OCI-LY7 (cell line): ENCODE results near the gene MACC1. TPM values are rescaled to one million over a fixed set of nuclear protein-coding genes. Genes with fewer than 3 reads are reported as not detected.
A peak's percentile ranks its signal among the peaks of the same experiment; 100 is the strongest.

Experiments used
- BruUV-seq: library from RNA; stranded (reverse); fragments of 400-500 nt; replicated peaks from 2 replicates; lab custom pipeline; 2021; lab: Mats Ljungman, UMichigan
- CTCF ChIA-PET: fragments of 300-600 bp; sonication (Branson Sonifier 250); formaldehyde crosslinking; loops from one replicate; lab custom pipeline; 2022; ENCODE audit warnings: antibody characterized with exemption; ENCODE audit not compliant: unreplicated experiment; lab: Charles Lee
- POLR2A ChIA-PET: fragments of 300-600 bp; sonication (Branson Sonifier 250); formaldehyde crosslinking; loops from one replicate; lab custom pipeline; 2022; ENCODE audit warnings: antibody characterized with exemption; lab: Charles Lee
- DNase-seq: peaks from one replicate; pipeline ENCODE4 v3.0.0-alpha.2; 2015; ENCODE audit warnings: low spot score
- H2AFZ ChIP-seq: fragments of 200-600 bp; sonication (generic), shearing (Covaris generic); 2 replicates; pipeline ENCODE4 v1.6.1; 2014; ENCODE audit warnings: mild to moderate bottlenecking, antibody characterized with exemption, low read length, moderate library complexity
- H3K27ac ChIP-seq: fragments of 200-600 bp; sonication (generic); 2 replicates; pipeline ENCODE4 v1.5.1; 2014; ENCODE audit warnings: mixed run types, low read depth, mild to moderate bottlenecking, moderate library complexity, low read length, inconsistent platforms; ENCODE audit not compliant: poor library complexity, severe bottlenecking
- H3K36me3 ChIP-seq: fragments of 200-600 bp; sonication (generic); 2 replicates; pipeline ENCODE4 v1.6.1; 2014; ENCODE audit warnings: mild to moderate bottlenecking, antibody characterized with exemption, low read length, moderate library complexity, mixed read lengths; ENCODE audit not compliant: insufficient read depth
- H3K4me1 ChIP-seq: fragments of 200-600 bp; sonication (generic); 2 replicates; pipeline ENCODE4 v1.5.1; 2014; ENCODE audit warnings: mild to moderate bottlenecking, low read length; ENCODE audit not compliant: insufficient read depth, poor library complexity, severe bottlenecking
- H3K4me2 ChIP-seq: fragments of 200-600 bp; sonication (generic); 2 replicates; pipeline ENCODE4 v1.6.1; 2014; ENCODE audit warnings: mild to moderate bottlenecking, low read length
- H3K4me3 ChIP-seq: fragments of 200-600 bp; sonication (generic); 2 replicates; pipeline ENCODE4 v1.5.1; 2014; ENCODE audit warnings: mild to moderate bottlenecking, low read depth, low read length; ENCODE audit not compliant: poor library complexity, severe bottlenecking
- H3K79me2 ChIP-seq: fragments of 200-600 bp; sonication (generic); 2 replicates; pipeline ENCODE4 v1.6.1; 2016; ENCODE audit warnings: low read depth, mild to moderate bottlenecking, low read length, moderate library complexity, mixed read lengths; ENCODE audit not compliant: insufficient read depth
- H3K9me2 ChIP-seq: fragments of 200-600 bp; sonication (generic); 2 replicates; pipeline ENCODE4 v1.6.1; 2016; ENCODE audit warnings: mild to moderate bottlenecking, low read length, mixed read lengths; ENCODE audit not compliant: insufficient read depth
- H3K9me3 ChIP-seq: fragments of 200-600 bp; sonication (generic); 2 replicates; pipeline ENCODE4 v1.6.1; 2014; ENCODE audit warnings: mild to moderate bottlenecking, mixed run types, low read length, mixed read lengths
- H4K20me1 ChIP-seq: fragments of 200-600 bp; sonication (generic); 2 replicates; pipeline ENCODE4 v1.6.1; 2014; ENCODE audit warnings: mild to moderate bottlenecking, antibody characterized with exemption, low read length, moderate library complexity, mixed read lengths; ENCODE audit not compliant: insufficient read depth
- CTCF ChIP-seq: fragments of 200-600 bp; sonication (generic); conservative IDR thresholded peaks from 2 replicates; pipeline ENCODE4 v1.5.1; 2014; ENCODE audit warnings: mild to moderate bottlenecking, antibody characterized with exemption, low read length, moderate library complexity, mixed read lengths
- EZH2phosphoT487 ChIP-seq: fragments of 200-600 bp; sonication (generic); IDR thresholded peaks from 2 replicates; pipeline ENCODE4 v1.6.1; 2018; ENCODE audit warnings: low read depth, borderline replicate concordance, mild to moderate bottlenecking, mixed run types, antibody characterized with exemption, low read length, moderate library complexity, mixed read lengths
- intact Hi-C: fragments of 100-400 bp; cut with micrococcal nuclease; formaldehyde crosslinking; loops from one replicate; pipeline ENCODE4 v1.10.0; 2022; ENCODE audit not compliant: unreplicated experiment
- total RNA-seq, 2 experiments: library from RNA; depleted of rRNA in 1 of 2; stranded (reverse); fragments of >200 nt in 1 of 2; shearing (Covaris generic) in 1 of 2; gene quantifications; 2 replicates each; pipeline ENCODE4 v1.2.3, GENCODE V29; 2014 to 2022

MACC1 gene
- total RNA-seq, 2 experiments from 2014 or later, result 5.0 to 11.1 TPM

DNA sequence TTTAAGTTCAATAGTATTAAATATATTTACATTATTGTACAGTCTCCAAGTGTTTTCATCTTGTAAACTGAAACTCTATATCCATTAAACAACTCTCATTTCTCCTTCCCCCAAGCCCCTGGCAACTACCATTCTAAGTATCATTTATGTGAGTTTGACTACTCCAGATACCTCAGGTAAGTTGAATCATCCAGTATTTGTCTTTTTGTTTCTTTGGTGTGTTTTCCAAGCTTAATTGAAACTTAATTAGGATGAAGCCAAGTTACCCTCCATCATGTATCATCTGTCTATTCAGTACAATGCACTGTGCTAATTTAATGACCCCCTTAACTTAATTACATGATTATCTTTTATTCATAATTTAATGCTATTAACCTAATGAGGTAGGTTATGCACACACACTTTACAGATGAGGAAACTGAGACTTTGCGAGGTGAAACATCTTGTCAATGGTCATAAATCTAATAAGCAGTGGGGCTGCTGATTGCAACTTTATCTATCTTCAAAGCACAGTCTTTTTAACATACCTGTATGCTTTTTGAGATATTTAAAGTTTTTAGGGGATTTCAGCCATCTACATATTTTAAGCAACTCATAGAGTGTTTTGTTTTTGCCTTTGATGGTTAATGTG is 663 bp downstream of the MACC1 start:
- no peaks in the 10 kb centered on the region for H4K20me1 ChIP-seq
- H3K9me2 ChIP-seq, result no peaks in the 10 kb centered on the region
- peak overlapping the region; percentile 31 for H3K27ac ChIP-seq
- H2AFZ ChIP-seq, result peak overlapping the region; percentile 75; the same call in 1 of the 2 replicates
- TF ChIP-seq EZH2phosphoT487 (no peak), CTCF (no peak)
- TSS peak; percentile 74 for BruUV-seq
- no peak for DNase-seq
- intact Hi-C loops, result loop anchor here (1.0 to 10.0 kb wide), 2 partner anchors 25 to 1728 kb away; partner anchors contain the start of gene CDCA7L
- no peaks in the 10 kb centered on the region for H3K9me3 ChIP-seq
- H3K4me2 ChIP-seq, result peak overlapping the region; percentile 80
- H3K36me3 ChIP-seq, result 0 out of 2 replicates have a peak, but pooled peaks cover 3% of the 10 kb centered on the region
- POLR2A ChIA-PET, result interaction anchor here (0.6 to 4.1 kb wide), 2 partner anchors 18 to 154 kb away, joined by 4 to 25 read pairs; no protein-coding TSS in a partner anchor
- peaks cover 18% of the 10 kb centered on the region; the same call in 1 of the 2 replicates for H3K79me2 ChIP-seq
- H3K4me3 ChIP-seq, result peak overlapping the region; percentile 67
- H3K4me1 ChIP-seq, result peaks cover 41% of the 10 kb centered on the region
- CTCF ChIA-PET, result interaction anchor here (1.3 kb wide), 1 partner anchor 17 kb away, joined by 3 read pairs; no protein-coding TSS in a partner anchor

GRCh38 chr7:20214921-20215669 is 2.1 kb downstream of the MACC1 start:
- no peak overlapping the region for H2AFZ ChIP-seq
- H3K4me3 ChIP-seq, result peak overlapping the region; percentile 27
- H3K9me3 ChIP-seq, result peaks cover 2% of the 10 kb centered on the region; the same call in 1 of the 2 replicates
- intact Hi-C loops, result loop anchor here (10.0 kb wide), 1 partner anchor 1730 kb away; the partner anchor contains the start of gene CDCA7L
- no peak overlapping the region for H3K27ac ChIP-seq
- TF ChIP-seq CTCF (no peak), EZH2phosphoT487 (no peak)
- H3K4me2 ChIP-seq, result peak overlapping the region; percentile 80
- ChIA-PET CTCF (no interaction called here), POLR2A (interaction anchor here (1.4 to 1.7 kb wide), 2 partner anchors 12 to 16 kb away, joined by 3 to 5 read pairs; no protein-coding TSS in a partner anchor)
- no peaks in the 10 kb centered on the region for H4K20me1 ChIP-seq
- no peaks in the 10 kb centered on the region for H3K9me2 ChIP-seq
- peaks cover 3% of the 10 kb centered on the region; the same call in 1 of the 2 replicates for H3K36me3 ChIP-seq
- H3K4me1 ChIP-seq, result peaks cover 30% of the 10 kb centered on the region
- peaks cover 18% of the 10 kb centered on the region; the same call in 1 of the 2 replicates for H3K79me2 ChIP-seq
- DNase-seq, result no peak
- BruUV-seq, result no TSS peak
